ENCODE measurements around the gene MTUS2. TPM values are rescaled to one million over a fixed set of nuclear protein-coding genes. Genes with fewer than 3 reads are reported as not detected.

Gene MTUS2
- total RNA-seq, 4 donors from 2014 or later, result 0.16 to 0.75 (median 0.24) TPM

DNA sequence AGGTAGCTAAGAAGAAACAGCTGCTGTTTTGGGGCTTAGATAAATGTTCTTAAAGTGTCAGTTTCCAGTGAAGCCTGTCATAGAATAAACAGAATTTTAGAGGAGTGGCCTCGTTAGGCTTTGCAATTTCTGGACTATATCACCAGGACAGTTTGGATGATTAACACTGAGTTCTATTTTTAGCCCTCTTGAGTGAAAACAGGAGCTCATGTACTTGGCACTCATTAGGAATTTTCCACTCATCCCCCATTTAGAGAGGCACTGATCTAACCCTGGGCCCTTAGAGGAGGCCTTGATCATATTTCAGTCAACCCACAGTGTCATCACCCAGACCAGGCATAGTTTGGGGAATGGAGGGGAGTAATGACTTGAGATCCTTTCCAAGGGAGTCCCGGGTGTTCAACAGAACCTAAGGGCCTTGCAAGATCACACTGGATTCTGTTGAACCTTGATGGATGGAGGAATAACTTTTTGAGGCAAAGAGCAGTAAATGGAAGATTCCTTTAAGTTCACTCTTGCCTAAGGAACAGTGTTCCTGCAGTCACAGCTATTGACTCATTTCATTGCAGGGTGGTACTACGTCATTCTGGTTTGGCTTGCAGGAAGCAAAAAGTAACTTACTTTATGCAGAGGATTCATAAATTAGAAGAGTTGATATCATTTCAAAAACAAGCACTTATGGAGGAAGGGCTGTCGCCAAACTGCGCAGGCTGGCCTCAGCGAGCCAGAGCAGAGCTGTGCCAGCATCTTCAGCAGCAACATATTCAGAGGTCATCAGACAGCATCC, 615.2 kb downstream of the MTUS2 start:
- Histone ChIP-seq H3K4me1 (peaks cover 0 to 21% (median 3%) of the 10 kb centered on the region in 4 donors), H3K27me3 (peaks cover 5% of the 10 kb centered on the region), H3K36me3 (no peaks in the 10 kb centered on the region), H3K9me3 (no peaks in the 10 kb centered on the region), H3K27ac (peak overlapping the region; percentile 45 to 83 (median 72)), H3K4me3 (no peak overlapping the region)
- WGBS, 2 donors (ENCODE audit: low coverage in 1 of 2), result 44 to 59% methylated on average over 4 to 6 of the region's 6 CpGs
- in situ Hi-C loops (cut with MboI; ENCODE audit: low pct_ligation_motif_present in 1 of 4, low pct_unique_long_range_greater_than_20kb in 1 of 4, low sequenced_read_pairs in 3 of 4) (no loop called here), intact Hi-C loops (cut with DNase I; ENCODE audit: low total_unique reads) (no loop called here)
- no peak for DNase-seq
- TF ChIP-seq EP300 (IDR thresholded peaks at IDR 0.05; ENCODE audit: low read depth) (peak; percentile 87), POLR2A (IDR thresholded peaks at IDR 0.05) (no peak), POLR2AphosphoS5 (IDR thresholded peaks at IDR 0.05) (peak; percentile 85 to 96 (median 94))
- TF ChIP-seq, protein P1, sequence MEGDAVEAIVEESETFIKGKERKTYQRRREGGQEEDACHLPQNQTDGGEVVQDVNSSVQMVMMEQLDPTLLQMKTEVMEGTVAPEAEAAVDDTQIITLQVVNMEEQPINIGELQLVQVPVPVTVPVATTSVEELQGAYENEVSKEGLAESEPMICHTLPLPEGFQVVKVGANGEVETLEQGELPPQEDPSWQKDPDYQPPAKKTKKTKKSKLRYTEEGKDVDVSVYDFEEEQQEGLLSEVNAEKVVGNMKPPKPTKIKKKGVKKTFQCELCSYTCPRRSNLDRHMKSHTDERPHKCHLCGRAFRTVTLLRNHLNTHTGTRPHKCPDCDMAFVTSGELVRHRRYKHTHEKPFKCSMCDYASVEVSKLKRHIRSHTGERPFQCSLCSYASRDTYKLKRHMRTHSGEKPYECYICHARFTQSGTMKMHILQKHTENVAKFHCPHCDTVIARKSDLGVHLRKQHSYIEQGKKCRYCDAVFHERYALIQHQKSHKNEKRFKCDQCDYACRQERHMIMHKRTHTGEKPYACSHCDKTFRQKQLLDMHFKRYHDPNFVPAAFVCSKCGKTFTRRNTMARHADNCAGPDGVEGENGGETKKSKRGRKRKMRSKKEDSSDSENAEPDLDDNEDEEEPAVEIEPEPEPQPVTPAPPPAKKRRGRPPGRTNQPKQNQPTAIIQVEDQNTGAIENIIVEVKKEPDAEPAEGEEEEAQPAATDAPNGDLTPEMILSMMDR (IDR thresholded peaks at IDR 0.05), result no peak

DNA sequence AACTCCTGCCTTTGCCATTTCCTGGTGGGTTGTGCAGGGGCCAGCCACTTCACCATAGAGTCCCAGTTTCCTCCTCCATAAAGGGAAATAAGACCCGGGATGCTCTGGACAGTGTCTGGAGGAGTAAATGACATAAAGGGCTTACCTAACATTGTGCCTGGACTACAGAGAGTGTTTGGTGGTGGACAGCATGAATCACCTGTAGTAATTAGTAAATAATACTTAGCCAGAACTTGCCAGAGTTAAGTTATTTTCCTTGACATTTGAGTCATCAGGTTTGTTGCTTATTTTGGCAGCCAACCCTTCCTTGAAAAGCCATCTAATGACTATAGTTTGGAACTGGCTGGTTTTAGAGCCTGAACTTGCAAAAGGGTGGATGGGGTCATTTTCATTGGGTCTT, 616.2 kb downstream of the MTUS2 start:
- DNase-seq, result no peak
- H3K4me1 ChIP-seq, result peaks cover 0 to 21% (median 3%) of the 10 kb centered on the region in 4 donors
- intact Hi-C loops (cut with DNase I; ENCODE audit: low total_unique reads) (no loop called here), in situ Hi-C loops (cut with MboI; ENCODE audit: low pct_ligation_motif_present in 1 of 4, low pct_unique_long_range_greater_than_20kb in 1 of 4, low sequenced_read_pairs in 3 of 4) (no loop called here)
- TF ChIP-seq POLR2AphosphoS5 (IDR thresholded peaks at IDR 0.05) (peak; percentile 34 to 51 (median 47)), POLR2A (IDR thresholded peaks at IDR 0.05) (no peak)
- H3K27me3 ChIP-seq, result no peaks in the 10 kb centered on the region
- H3K27ac ChIP-seq, result peak overlapping the region; percentile 45 to 83 (median 72)
- no peak overlapping the region for H3K4me3 ChIP-seq
- H3K9me3 ChIP-seq, result no peaks in the 10 kb centered on the region
- 70% methylated on average over 1 of the region's 1 CpG; no CpG with 5 or more reads in 1 of the 2 donors for WGBS, 2 donors (ENCODE audit: low coverage in 1 of 2)
- no peaks in the 10 kb centered on the region for H3K36me3 ChIP-seq

DNA sequence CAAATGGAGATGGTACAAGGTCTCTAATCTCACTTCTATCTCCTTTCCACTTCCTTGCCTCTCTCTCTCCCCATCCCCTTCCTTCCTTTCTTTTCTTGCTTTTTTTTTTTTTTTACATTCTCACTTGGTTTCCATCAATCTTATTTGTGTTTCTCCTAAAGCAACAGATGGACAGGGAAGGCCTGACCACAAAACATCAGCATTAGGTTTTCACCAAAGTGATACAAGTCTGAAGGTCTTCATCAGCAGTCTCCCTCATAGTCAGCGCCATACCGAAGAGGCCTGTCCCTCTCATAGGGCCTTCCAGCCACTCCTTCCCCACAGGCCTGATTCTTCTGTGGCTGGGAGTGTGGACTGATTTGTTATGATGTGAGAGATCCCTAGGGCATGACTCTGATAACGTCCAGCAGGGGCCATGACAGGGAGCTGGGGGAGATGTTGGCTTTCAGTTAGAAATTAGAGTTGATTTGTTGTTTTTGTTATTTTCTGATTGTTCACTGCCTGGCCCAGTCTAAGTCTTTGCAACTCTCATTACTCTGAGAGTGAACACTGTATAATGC, 616.7 kb downstream of the MTUS2 start:
- in situ Hi-C loops (cut with MboI; ENCODE audit: low pct_ligation_motif_present in 1 of 4, low pct_unique_long_range_greater_than_20kb in 1 of 4, low sequenced_read_pairs in 3 of 4), result no loop called here
- TF ChIP-seq EP300 (IDR thresholded peaks at IDR 0.05; ENCODE audit: low read depth) (no peak), POLR2A (IDR thresholded peaks at IDR 0.05) (no peak), POLR2AphosphoS5 (IDR thresholded peaks at IDR 0.05) (no peak)
- TF ChIP-seq, protein P1 (IDR thresholded peaks at IDR 0.05), result no peak
- intact Hi-C loops (cut with DNase I; ENCODE audit: low total_unique reads), result no loop called here
- H3K4me3 ChIP-seq, result no peak overlapping the region
- H3K27ac ChIP-seq, result peak overlapping the region in 3 of 4 donors; percentile 72 to 83 (median 72)
- no peaks in the 10 kb centered on the region for H3K9me3 ChIP-seq
- peaks cover 0 to 21% (median 3%) of the 10 kb centered on the region in 4 donors for H3K4me1 ChIP-seq
- H3K27me3 ChIP-seq, result no peaks in the 10 kb centered on the region
- WGBS, 2 donors (ENCODE audit: low coverage in 1 of 2), result 88 to 100% methylated on average over 2 to 3 of the region's 3 CpGs
- DNase-seq, result no peak
- no peaks in the 10 kb centered on the region for H3K36me3 ChIP-seq

DNA sequence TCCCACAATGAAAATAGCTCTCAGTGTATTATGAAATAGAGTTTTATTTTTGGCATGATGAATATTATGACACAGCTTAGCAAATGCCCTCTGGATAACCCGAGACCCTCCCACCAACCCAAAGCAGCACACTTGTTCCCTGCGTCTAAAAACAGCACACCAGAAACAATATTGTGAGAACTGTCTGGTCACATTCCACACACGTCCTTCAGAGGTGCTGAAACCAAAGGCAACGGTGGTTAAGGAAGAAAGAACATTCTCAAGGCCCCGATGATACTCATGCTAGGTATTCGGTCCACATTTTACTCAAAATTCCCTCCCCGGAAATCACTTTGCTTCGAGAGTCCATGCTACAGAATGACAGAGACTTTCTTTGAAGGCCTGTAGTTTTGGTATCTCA, 618.6 kb downstream of the MTUS2 start:
- no peak for TF ChIP-seq POLR2A (IDR thresholded peaks at IDR 0.05)
- TF ChIP-seq EP300 (IDR thresholded peaks at IDR 0.05; ENCODE audit: low read depth), result no peak
- TF ChIP-seq POLR2AphosphoS5 (IDR thresholded peaks at IDR 0.05), result no peak
- TF ChIP-seq, protein P1 (IDR thresholded peaks at IDR 0.05), result no peak
- intact Hi-C loops (cut with DNase I; ENCODE audit: low total_unique reads), result no loop called here
- in situ Hi-C loops (cut with MboI; ENCODE audit: low pct_ligation_motif_present in 1 of 4, low pct_unique_long_range_greater_than_20kb in 1 of 4, low sequenced_read_pairs in 3 of 4), result no loop called here
- H3K9me3 ChIP-seq, result no peaks in the 10 kb centered on the region
- no peak for DNase-seq
- no peaks in the 10 kb centered on the region for H3K36me3 ChIP-seq
- H3K4me1 ChIP-seq, result peaks cover 0 to 21% (median 3%) of the 10 kb centered on the region in 4 donors
- no peak overlapping the region for H3K27ac ChIP-seq
- WGBS, 2 donors (ENCODE audit: low coverage in 1 of 2), result 61 to 64% methylated on average over 7 to 8 of the region's 8 CpGs
- no peaks in the 10 kb centered on the region for H3K27me3 ChIP-seq
- H3K4me3 ChIP-seq, result no peak overlapping the region
